Smooth muscle cell (in vitro differentiated cells): ENCODE measurements around the gene PANX1. TPM values are rescaled to one million over a fixed set of nuclear protein-coding genes. Genes with fewer than 3 reads are reported as not detected.
A peak's percentile ranks its signal among the peaks of the same experiment; 100 is the strongest.

Source experiments
- DNase-seq: peaks from one replicate; lab custom pipeline; 2025; ENCODE audit not compliant: unreplicated experiment; lab: John Stamatoyannopoulos, UW
- H2AFZ ChIP-seq: fragments of 200-600 bp; sonication (generic); 2 replicates; pipeline ENCODE4 v1.6.0; 2016; ENCODE audit warnings: antibody characterized with exemption, low read depth, mild to moderate bottlenecking
- H3F3A ChIP-seq: fragments of 200-600 bp; sonication (generic); 2 replicates; pipeline ENCODE4 v1.6.0; 2017; ENCODE audit warnings: antibody characterized with exemption, low read depth
- H3K27ac ChIP-seq: fragments of 200-600 bp; sonication (generic); 2 replicates; pipeline ENCODE4 v1.5.1; 2016; ENCODE audit warnings: low read depth, mild to moderate bottlenecking
- H3K27me3 ChIP-seq: fragments of 200-600 bp; sonication (generic); 2 replicates; pipeline ENCODE4 v1.6.1; 2016; ENCODE audit warnings: low read depth, mild to moderate bottlenecking
- H3K36me3 ChIP-seq: fragments of 200-600 bp; sonication (generic); 2 replicates; pipeline ENCODE4 v1.5.1; 2016; ENCODE audit warnings: low read depth
- H3K4me1 ChIP-seq: fragments of 200-600 bp; sonication (generic); 2 replicates; pipeline ENCODE4 v1.5.1; 2016; ENCODE audit warnings: low read depth
- H3K4me2 ChIP-seq: fragments of 200-600 bp; sonication (generic); 2 replicates; pipeline ENCODE4 v1.6.0; 2016; ENCODE audit warnings: mild to moderate bottlenecking
- H3K4me3 ChIP-seq: fragments of 200-600 bp; sonication (generic); 2 replicates; pipeline ENCODE4 v1.5.1; 2016; ENCODE audit warnings: mild to moderate bottlenecking
- H3K79me2 ChIP-seq: fragments of 200-600 bp; sonication (generic); 2 replicates; pipeline ENCODE4 v1.6.0; 2016; ENCODE audit warnings: low read depth, mild to moderate bottlenecking
- H3K9ac ChIP-seq: fragments of 200-600 bp; sonication (generic); 2 replicates; pipeline ENCODE4 v1.6.0; 2016; ENCODE audit warnings: low read depth
- H3K9me3 ChIP-seq: fragments of 200-600 bp; sonication (generic); replicated peaks from 2 replicates; pipeline ENCODE4 v1.5.1; 2016; ENCODE audit warnings: low read depth
- H4K20me1 ChIP-seq: fragments of 200-600 bp; sonication (generic); 2 replicates; pipeline ENCODE4 v1.6.0; 2016; ENCODE audit warnings: low read depth
- CTCF ChIP-seq: fragments of 200-600 bp; sonication (generic); IDR thresholded peaks from 2 replicates; pipeline ENCODE4 v1.5.1; 2017; ENCODE audit warnings: borderline replicate concordance, mild to moderate bottlenecking, antibody characterized with exemption; ENCODE audit not compliant: insufficient read depth, poor library complexity, severe bottlenecking
- WGBS: methylation state at CpG from one replicate; pipeline ENCODE4 v1.1.7; 2016; ENCODE audit warnings: low lambda C conversion rate; 5-methylcytosine and 5-hydroxymethylcytosine counted together
- polyA plus RNA-seq: library from polyadenylated mRNA; unstranded; fragments of >200 nt; fragmentation: Nextera tagmentation; extraction: Ambion mirVana; gene quantifications from 2 replicates; pipeline ENCODE4 v1.2.1, GENCODE V29; 2016
- total RNA-seq: library from RNA; depleted of rRNA; stranded (reverse); fragments of >200 nt; gene quantifications from 2 replicates; pipeline ENCODE4 v1.2.3, GENCODE V29; 2014

PANX1 gene
- total and polyA plus RNA-seq, 2 experiments from 2014 or later, result 32.2 to 81.2 TPM

- Histone ChIP-seq H3K4me1 (peaks cover 50% of the 10 kb centered on the region), H2AFZ (no peak overlapping the region), H3F3A (peaks cover 28% of the 10 kb centered on the region), H4K20me1 (peaks cover 72% of the 10 kb centered on the region), H3K27ac (peak overlapping the region; percentile 38), H3K9me3 (no peaks in the 10 kb centered on the region), H3K9ac (no peak overlapping the region), H3K79me2 (peaks cover 98% of the 10 kb centered on the region), H3K4me2 (peak overlapping the region; percentile 43), H3K4me3 (no peak overlapping the region), H3K36me3 (no peaks in the 10 kb centered on the region), H3K27me3 (no peaks in the 10 kb centered on the region)
- no peak for TF ChIP-seq CTCF
- WGBS, result 67% methylated on average over 10 of the region's 12 CpGs
- DNase-seq, result no peak
Observed at GRCh38 chr11:94141511-94142307, 13.1 kb downstream of the PANX1 start.

- TF ChIP-seq CTCF, result no peak
- Histone ChIP-seq H3K79me2 (peaks cover 100% of the 10 kb centered on the region), H4K20me1 (peaks cover 81% of the 10 kb centered on the region), H3K36me3 (no peaks in the 10 kb centered on the region), H3K27ac (peak overlapping the region; percentile 38), H2AFZ (no peak overlapping the region), H3K4me2 (peak overlapping the region; percentile 43), H3K4me1 (peaks cover 50% of the 10 kb centered on the region), H3K9me3 (no peaks in the 10 kb centered on the region), H3K9ac (no peak overlapping the region), H3K27me3 (no peaks in the 10 kb centered on the region), H3K4me3 (no peak overlapping the region), H3F3A (peaks cover 21% of the 10 kb centered on the region)
- 55% methylated on average over 7 of the region's 7 CpGs for WGBS
- no peak for DNase-seq
Observed at GRCh38 chr11:94142308-94143281, 14.0 kb downstream of the PANX1 start.

- no peak for TF ChIP-seq CTCF
- Histone ChIP-seq H3K4me3 (no peak overlapping the region), H3K36me3 (no peaks in the 10 kb centered on the region), H3K4me1 (peaks cover 42% of the 10 kb centered on the region), H3F3A (peaks cover 13% of the 10 kb centered on the region), H2AFZ (no peak overlapping the region), H3K4me2 (no peak overlapping the region), H4K20me1 (peaks cover 98% of the 10 kb centered on the region), H3K9ac (no peak overlapping the region), H3K79me2 (peaks cover 100% of the 10 kb centered on the region), H3K9me3 (no peaks in the 10 kb centered on the region), H3K27ac (no peak overlapping the region), H3K27me3 (no peaks in the 10 kb centered on the region)
- WGBS, result 86% methylated on average over 3 of the region's 3 CpGs
- no peak for DNase-seq
Observed at GRCh38 chr11:94144216-94144615, 15.6 kb downstream of the PANX1 start.
